SK-N-SH (cell line): ENCODE data around the gene SCARB1. TPM values are rescaled to one million over a fixed set of nuclear protein-coding genes. Genes with fewer than 3 reads are reported as not detected.

Source experiments
- CTCF ChIA-PET: fragments of 300-600, 350-600 bp; formaldehyde crosslinking; extraction: SDS; loops from one replicate; lab custom pipeline; 2021; lab: Yijun Ruan, JAX
- POLR2A ChIA-PET: fragments of 350-600 bp; sonication (Branson Sonifier 250); formaldehyde crosslinking; extraction: SDS; loops from one replicate; lab custom pipeline; 2020; ENCODE audit warnings: antibody characterized with exemption, inconsistent platforms; lab: Yijun Ruan, JAX
- DNase-seq: peaks from one replicate; pipeline ENCODE4 v3.0.0; 2012
- H2AFZ ChIP-seq: fragments of 200-600 bp; sonication (generic); 2 replicates; pipeline ENCODE4 v1.8.1; 2016; ENCODE audit warnings: antibody characterized with exemption, mild to moderate bottlenecking, low read depth
- H3F3A ChIP-seq: fragments of 200-600 bp; sonication (generic); replicated peaks from 2 replicates; pipeline ENCODE3; 2016; ENCODE audit warnings: antibody characterized with exemption, mild to moderate bottlenecking; ENCODE audit not compliant: insufficient read depth
- H3K27ac ChIP-seq, 2 experiments: fragments of 200-500 bp in 1 of 2; fragments of 200-600 bp in 1 of 2; sonication (Bioruptor generic) in 1 of 2; sonication (generic), shearing (Covaris generic) in 1 of 2; 2 replicates each; pipeline versions ENCODE4 v1.5.1 to v1.6.1; 2014 to 2016; ENCODE audit warnings: low read depth in 2 of 2, inconsistent platforms in 1 of 2, low read length in 1 of 2, mild to moderate bottlenecking in 1 of 2, mixed read lengths in 1 of 2
- H3K27me3 ChIP-seq: fragments of 200-600 bp; sonication (generic), shearing (Covaris generic); 2 replicates; pipeline ENCODE4 v1.6.1; 2016; ENCODE audit warnings: mixed run types; ENCODE audit not compliant: insufficient read depth
- H3K36me3 ChIP-seq, 2 experiments: fragments of 200-500 bp in 1 of 2; fragments of 200-600 bp in 1 of 2; sonication (Bioruptor generic) in 1 of 2; sonication (generic) in 1 of 2; replicated peaks in 1 of 2; 2 replicates each; pipeline versions ENCODE3 to v1.5.1; 2014 to 2016; ENCODE audit warnings: low read length in 1 of 2, mild to moderate bottlenecking in 1 of 2; ENCODE audit not compliant: insufficient read depth in 2 of 2, control insufficient read depth in 1 of 2
- H3K4me1 ChIP-seq, 2 experiments: fragments of 200-500 bp in 1 of 2; fragments of 200-600 bp in 1 of 2; sonication (Bioruptor generic) in 1 of 2; sonication (generic), shearing (Covaris generic) in 1 of 2; 2 replicates each; pipeline versions ENCODE4 v1.5.1 to v1.6.1; 2014 to 2016; ENCODE audit warnings: low read depth in 1 of 2, low read length in 1 of 2, mixed run types in 1 of 2; ENCODE audit not compliant: insufficient read depth in 2 of 2, control insufficient read depth in 1 of 2
- H3K4me2 ChIP-seq: fragments of 200-600 bp; sonication (generic), shearing (Covaris generic); 2 replicates; pipeline ENCODE4 v1.6.1; 2017; ENCODE audit warnings: mixed run types
- H3K4me3 ChIP-seq, 2 experiments: fragments of 200-500 bp in 1 of 2; fragments of 200-600 bp in 1 of 2; sonication (Bioruptor generic) in 1 of 2; sonication (generic), shearing (Covaris generic) in 1 of 2; 2 replicates each; pipeline versions ENCODE4 v1.5.1 to v1.8.1; 2014 to 2016; ENCODE audit warnings: low read depth in 2 of 2, inconsistent platforms in 1 of 2, low read length in 1 of 2, mild to moderate bottlenecking in 1 of 2, mixed read lengths in 1 of 2, moderate library complexity in 1 of 2
- H3K79me2 ChIP-seq: fragments of 200-600 bp; sonication (generic); 2 replicates; pipeline ENCODE4 v1.8.1; 2017; ENCODE audit warnings: mild to moderate bottlenecking; ENCODE audit not compliant: insufficient read depth
- H3K9ac ChIP-seq: fragments of 200-600 bp; sonication (generic); 2 replicates; pipeline ENCODE4 v1.6.1; 2017; ENCODE audit warnings: mixed run types
- H3K9me2 ChIP-seq: fragments of 200-600 bp; sonication (generic); 2 replicates; pipeline ENCODE4 v1.6.1; 2017; ENCODE audit warnings: mixed run types
- H3K9me3 ChIP-seq: fragments of 200-600 bp; sonication (generic); 2 replicates; pipeline ENCODE4 v1.6.1; 2017; ENCODE audit warnings: mixed run types, mild to moderate bottlenecking, moderate library complexity
- H4K20me1 ChIP-seq: fragments of 200-600 bp; sonication (generic); 2 replicates; pipeline ENCODE4 v1.6.1; 2017; ENCODE audit warnings: mild to moderate bottlenecking, mixed run types; ENCODE audit not compliant: insufficient read depth
- ELF1 ChIP-seq: IDR thresholded peaks from 2 replicates; pipeline ENCODE4 v1.4.0; 2012
- EZH2phosphoT487 ChIP-seq: fragments of 200-600 bp; sonication (generic); IDR thresholded peaks from 2 replicates; pipeline ENCODE4 v1.6.1; 2017; ENCODE audit warnings: low read depth, mixed run types, mild to moderate bottlenecking, antibody characterized with exemption, moderate library complexity, borderline replicate concordance
- GABPA ChIP-seq: IDR thresholded peaks from 2 replicates; pipeline ENCODE4 v1.4.0; 2012; ENCODE audit warnings: low read depth, mild to moderate bottlenecking
- GATA2 ChIP-seq: sonication (generic); formaldehyde crosslinking; IDR thresholded peaks from 2 replicates; pipeline ENCODE4 v1.5.0; 2020; ENCODE audit warnings: mild to moderate bottlenecking, missing genetic modification reagents
- JUND ChIP-seq: IDR thresholded peaks from 2 replicates; pipeline ENCODE4 v1.4.0; 2012
- MEF2A ChIP-seq: IDR thresholded peaks from 2 replicates; pipeline ENCODE4 v1.4.0; 2012; ENCODE audit warnings: low read depth, borderline replicate concordance
- NFIC ChIP-seq: IDR thresholded peaks from 2 replicates; pipeline ENCODE4 v1.4.0; 2012; ENCODE audit warnings: borderline replicate concordance
- NRF1 ChIP-seq: IDR thresholded peaks from 2 replicates; pipeline ENCODE4 v1.6.1; 2012; ENCODE audit warnings: low read depth, mild to moderate bottlenecking, low read length
- RAD21 ChIP-seq: IDR thresholded peaks from 2 replicates; pipeline ENCODE4 v1.6.1; 2012; ENCODE audit warnings: mild to moderate bottlenecking, low read length
- RCOR1 ChIP-seq: fragments of 150-350 bp; IDR thresholded peaks from 2 replicates; pipeline ENCODE4 v1.6.1; 2017; ENCODE audit warnings: antibody characterized with exemption, low read length
- RFX5 ChIP-seq: IDR thresholded peaks from 2 replicates; pipeline ENCODE4 v1.6.1; 2012; ENCODE audit warnings: mild to moderate bottlenecking, improper control_type of control experiment, low read length
- RXRA ChIP-seq: IDR thresholded peaks from 2 replicates; pipeline ENCODE4 v1.4.0; 2012; ENCODE audit warnings: low read depth, mild to moderate bottlenecking, borderline replicate concordance
- SIN3A ChIP-seq: IDR thresholded peaks from 2 replicates; pipeline ENCODE4 v1.6.1; 2012; ENCODE audit warnings: low read depth, mild to moderate bottlenecking, low read length, moderate library complexity, borderline replicate concordance
- SMC3 ChIP-seq: IDR thresholded peaks from 2 replicates; pipeline ENCODE4 v1.6.1; 2012; ENCODE audit warnings: low read depth, low read length, improper control_type of control experiment
- TCF12 ChIP-seq: IDR thresholded peaks from 2 replicates; pipeline ENCODE4 v1.4.0; 2012
- YY1 ChIP-seq: IDR thresholded peaks from 2 replicates; pipeline ENCODE4 v1.4.0; 2012; ENCODE audit warnings: low read depth, mild to moderate bottlenecking
- WGBS: methylation state at CpG from one replicate; pipeline ENCODE4 v1.1.6; 2017; ENCODE audit warnings: low lambda C conversion rate; 5-methylcytosine and 5-hydroxymethylcytosine counted together
- polyA plus RNA-seq, 3 experiments: library from polyadenylated mRNA; depleted of rRNA; stranded (reverse); fragments of >200 nt; gene quantifications; 2 replicates each; pipeline ENCODE4 v1.2.3, GENCODE V29; 2012
- TF ChIP-seq, protein P1 (sequence below): IDR thresholded peaks from 2 replicates; pipeline ENCODE4 v1.4.0; 2012; ENCODE audit warnings: low read depth, borderline replicate concordance
- TF ChIP-seq, protein P2 (sequence below): IDR thresholded peaks from 2 replicates; pipeline ENCODE4 v1.4.0; 2012; ENCODE audit warnings: low read depth, borderline replicate concordance
- TF ChIP-seq, protein P3 (sequence below): fragments of 200-600 bp; sonication (generic); IDR thresholded peaks from 2 replicates; pipeline ENCODE4 v1.6.1; 2017; ENCODE audit warnings: antibody characterized with exemption, mild to moderate bottlenecking, moderate library complexity
- TF ChIP-seq, protein P4 (sequence below): fragments of 150-350 bp; IDR thresholded peaks from 2 replicates; pipeline ENCODE4 v1.6.1; 2017; ENCODE audit warnings: antibody characterized with exemption, low read length, low read depth, borderline replicate concordance
- TF ChIP-seq, protein P5 (sequence below): IDR thresholded peaks from 2 replicates; pipeline ENCODE4; 2012
- TF ChIP-seq, protein P6 (sequence below): IDR thresholded peaks from 2 replicates; pipeline ENCODE4 v1.4.0; 2012; ENCODE audit warnings: low read depth
- TF ChIP-seq, protein P7 (sequence below): IDR thresholded peaks from 2 replicates; pipeline ENCODE4 v1.6.1; 2012; ENCODE audit warnings: mild to moderate bottlenecking, low read depth, low read length, moderate library complexity

The SCARB1 gene
- polyA plus RNA-seq, 1 of the 3 experiments (the other 2 are of a cell fraction): 33.0 TPM

DNA sequence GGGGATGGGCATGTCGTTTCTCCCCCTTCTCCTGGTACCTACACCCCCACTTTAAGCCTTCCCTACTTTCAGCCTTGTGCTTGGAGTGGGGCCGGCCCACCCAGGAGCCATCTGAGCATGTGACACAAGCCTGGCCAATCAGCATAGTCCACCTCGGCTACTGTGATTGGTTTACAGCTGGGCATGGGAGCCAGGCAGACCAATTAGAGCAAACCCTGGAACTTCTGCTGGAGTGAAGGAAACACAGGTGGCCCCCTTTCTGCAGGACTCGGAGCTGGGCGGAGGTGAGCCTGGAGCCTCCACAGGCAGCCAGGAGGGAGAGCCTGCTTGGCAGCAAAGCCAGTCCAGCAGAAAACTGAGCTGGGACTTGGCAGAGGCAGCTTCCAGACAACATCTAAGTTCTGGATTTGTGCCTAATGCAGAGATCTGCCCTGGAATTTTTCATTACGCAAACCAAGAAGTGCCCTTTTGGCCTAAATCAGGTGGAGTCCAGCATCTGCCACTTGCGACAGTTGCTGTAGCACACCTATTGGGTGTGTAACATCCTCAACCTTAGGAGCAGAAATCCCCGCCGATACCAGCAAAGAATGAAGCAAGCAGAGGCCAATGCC is 59.5 kb downstream of the SCARB1 start:
- POLR2A ChIA-PET: interaction anchor here (1.0 to 1.4 kb wide), 3 partner anchors 30 to 37 kb away, joined by 3 to 4 read pairs (median 4); no protein-coding TSS in a partner anchor
- Histone ChIP-seq H3K4me3 (no peak overlapping the region), H3K9me3 (no peaks in the 10 kb centered on the region), H3K9ac (no peak overlapping the region), H3K4me2 (no peak overlapping the region), H3F3A (no peaks in the 10 kb centered on the region), H3K36me3 (no peaks in the 10 kb centered on the region), H4K20me1 (no peaks in the 10 kb centered on the region), H3K27me3 (no peaks in the 10 kb centered on the region), H3K9me2 (no peaks in the 10 kb centered on the region), H3K27ac (peak overlapping the region in 1 of 2 experiments; percentile 70; a peak in 2 of 4 replicates), H2AFZ (no peak overlapping the region), H3K79me2 (no peaks in the 10 kb centered on the region), H3K4me1 (peaks cover 0 to 41% of the 10 kb centered on the region in 2 experiments; a peak in 1 of 4 replicates)
- CTCF ChIA-PET: interaction anchor here (0.7 to 1.8 kb wide), 4 partner anchors 8 to 102 kb away, joined by 3 to 12 read pairs (median 3); no protein-coding TSS in a partner anchor
- WGBS: 88% methylated on average over 5 of the region's 9 CpGs
- DNase-seq: peak; percentile 78
- TF ChIP-seq EZH2phosphoT487: no peak
- TF ChIP-seq YY1: no peak
- TF ChIP-seq, protein P1, sequence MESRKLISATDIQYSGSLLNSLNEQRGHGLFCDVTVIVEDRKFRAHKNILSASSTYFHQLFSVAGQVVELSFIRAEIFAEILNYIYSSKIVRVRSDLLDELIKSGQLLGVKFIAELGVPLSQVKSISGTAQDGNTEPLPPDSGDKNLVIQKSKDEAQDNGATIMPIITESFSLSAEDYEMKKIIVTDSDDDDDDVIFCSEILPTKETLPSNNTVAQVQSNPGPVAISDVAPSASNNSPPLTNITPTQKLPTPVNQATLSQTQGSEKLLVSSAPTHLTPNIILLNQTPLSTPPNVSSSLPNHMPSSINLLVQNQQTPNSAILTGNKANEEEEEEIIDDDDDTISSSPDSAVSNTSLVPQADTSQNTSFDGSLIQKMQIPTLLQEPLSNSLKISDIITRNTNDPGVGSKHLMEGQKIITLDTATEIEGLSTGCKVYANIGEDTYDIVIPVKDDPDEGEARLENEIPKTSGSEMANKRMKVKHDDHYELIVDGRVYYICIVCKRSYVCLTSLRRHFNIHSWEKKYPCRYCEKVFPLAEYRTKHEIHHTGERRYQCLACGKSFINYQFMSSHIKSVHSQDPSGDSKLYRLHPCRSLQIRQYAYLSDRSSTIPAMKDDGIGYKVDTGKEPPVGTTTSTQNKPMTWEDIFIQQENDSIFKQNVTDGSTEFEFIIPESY: no peak
- no peak for TF ChIP-seq RXRA
- TF ChIP-seq, protein P2, sequence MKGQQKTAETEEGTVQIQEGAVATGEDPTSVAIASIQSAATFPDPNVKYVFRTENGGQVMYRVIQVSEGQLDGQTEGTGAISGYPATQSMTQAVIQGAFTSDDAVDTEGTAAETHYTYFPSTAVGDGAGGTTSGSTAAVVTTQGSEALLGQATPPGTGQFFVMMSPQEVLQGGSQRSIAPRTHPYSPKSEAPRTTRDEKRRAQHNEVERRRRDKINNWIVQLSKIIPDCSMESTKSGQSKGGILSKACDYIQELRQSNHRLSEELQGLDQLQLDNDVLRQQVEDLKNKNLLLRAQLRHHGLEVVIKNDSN: peak; percentile 67; the same call in 1 of the 2 replicates
- no peak for TF ChIP-seq TCF12
- no peak for TF ChIP-seq ELF1
- no peak for TF ChIP-seq GATA2 (CRISPR knock-in tag)
- TF ChIP-seq RFX5: 0 out of 2 replicates have a peak, but pooled peaks have one; percentile 17
- TF ChIP-seq RAD21: peak; percentile 10; the same call in 1 of the 2 replicates
- TF ChIP-seq, protein P3, sequence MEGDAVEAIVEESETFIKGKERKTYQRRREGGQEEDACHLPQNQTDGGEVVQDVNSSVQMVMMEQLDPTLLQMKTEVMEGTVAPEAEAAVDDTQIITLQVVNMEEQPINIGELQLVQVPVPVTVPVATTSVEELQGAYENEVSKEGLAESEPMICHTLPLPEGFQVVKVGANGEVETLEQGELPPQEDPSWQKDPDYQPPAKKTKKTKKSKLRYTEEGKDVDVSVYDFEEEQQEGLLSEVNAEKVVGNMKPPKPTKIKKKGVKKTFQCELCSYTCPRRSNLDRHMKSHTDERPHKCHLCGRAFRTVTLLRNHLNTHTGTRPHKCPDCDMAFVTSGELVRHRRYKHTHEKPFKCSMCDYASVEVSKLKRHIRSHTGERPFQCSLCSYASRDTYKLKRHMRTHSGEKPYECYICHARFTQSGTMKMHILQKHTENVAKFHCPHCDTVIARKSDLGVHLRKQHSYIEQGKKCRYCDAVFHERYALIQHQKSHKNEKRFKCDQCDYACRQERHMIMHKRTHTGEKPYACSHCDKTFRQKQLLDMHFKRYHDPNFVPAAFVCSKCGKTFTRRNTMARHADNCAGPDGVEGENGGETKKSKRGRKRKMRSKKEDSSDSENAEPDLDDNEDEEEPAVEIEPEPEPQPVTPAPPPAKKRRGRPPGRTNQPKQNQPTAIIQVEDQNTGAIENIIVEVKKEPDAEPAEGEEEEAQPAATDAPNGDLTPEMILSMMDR: no peak
- no peak for TF ChIP-seq SIN3A
- TF ChIP-seq, protein P4, sequence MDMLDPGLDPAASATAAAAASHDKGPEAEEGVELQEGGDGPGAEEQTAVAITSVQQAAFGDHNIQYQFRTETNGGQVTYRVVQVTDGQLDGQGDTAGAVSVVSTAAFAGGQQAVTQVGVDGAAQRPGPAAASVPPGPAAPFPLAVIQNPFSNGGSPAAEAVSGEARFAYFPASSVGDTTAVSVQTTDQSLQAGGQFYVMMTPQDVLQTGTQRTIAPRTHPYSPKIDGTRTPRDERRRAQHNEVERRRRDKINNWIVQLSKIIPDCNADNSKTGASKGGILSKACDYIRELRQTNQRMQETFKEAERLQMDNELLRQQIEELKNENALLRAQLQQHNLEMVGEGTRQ: no peak; the same call in 1 of the 2 replicates
- no peak for TF ChIP-seq JUND
- TF ChIP-seq NRF1: no peak
- no peak for TF ChIP-seq NFIC
- TF ChIP-seq RCOR1: no peak
- TF ChIP-seq GABPA: no peak
- TF ChIP-seq, protein P5, sequence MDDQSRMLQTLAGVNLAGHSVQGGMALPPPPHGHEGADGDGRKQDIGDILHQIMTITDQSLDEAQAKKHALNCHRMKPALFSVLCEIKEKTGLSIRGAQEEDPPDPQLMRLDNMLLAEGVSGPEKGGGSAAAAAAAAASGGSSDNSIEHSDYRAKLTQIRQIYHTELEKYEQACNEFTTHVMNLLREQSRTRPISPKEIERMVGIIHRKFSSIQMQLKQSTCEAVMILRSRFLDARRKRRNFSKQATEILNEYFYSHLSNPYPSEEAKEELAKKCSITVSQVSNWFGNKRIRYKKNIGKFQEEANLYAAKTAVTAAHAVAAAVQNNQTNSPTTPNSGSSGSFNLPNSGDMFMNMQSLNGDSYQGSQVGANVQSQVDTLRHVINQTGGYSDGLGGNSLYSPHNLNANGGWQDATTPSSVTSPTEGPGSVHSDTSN: no peak
- TF ChIP-seq, protein P6, sequence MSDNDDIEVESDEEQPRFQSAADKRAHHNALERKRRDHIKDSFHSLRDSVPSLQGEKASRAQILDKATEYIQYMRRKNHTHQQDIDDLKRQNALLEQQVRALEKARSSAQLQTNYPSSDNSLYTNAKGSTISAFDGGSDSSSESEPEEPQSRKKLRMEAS: no peak
- TF ChIP-seq SMC3: no peak
- TF ChIP-seq, protein P7, sequence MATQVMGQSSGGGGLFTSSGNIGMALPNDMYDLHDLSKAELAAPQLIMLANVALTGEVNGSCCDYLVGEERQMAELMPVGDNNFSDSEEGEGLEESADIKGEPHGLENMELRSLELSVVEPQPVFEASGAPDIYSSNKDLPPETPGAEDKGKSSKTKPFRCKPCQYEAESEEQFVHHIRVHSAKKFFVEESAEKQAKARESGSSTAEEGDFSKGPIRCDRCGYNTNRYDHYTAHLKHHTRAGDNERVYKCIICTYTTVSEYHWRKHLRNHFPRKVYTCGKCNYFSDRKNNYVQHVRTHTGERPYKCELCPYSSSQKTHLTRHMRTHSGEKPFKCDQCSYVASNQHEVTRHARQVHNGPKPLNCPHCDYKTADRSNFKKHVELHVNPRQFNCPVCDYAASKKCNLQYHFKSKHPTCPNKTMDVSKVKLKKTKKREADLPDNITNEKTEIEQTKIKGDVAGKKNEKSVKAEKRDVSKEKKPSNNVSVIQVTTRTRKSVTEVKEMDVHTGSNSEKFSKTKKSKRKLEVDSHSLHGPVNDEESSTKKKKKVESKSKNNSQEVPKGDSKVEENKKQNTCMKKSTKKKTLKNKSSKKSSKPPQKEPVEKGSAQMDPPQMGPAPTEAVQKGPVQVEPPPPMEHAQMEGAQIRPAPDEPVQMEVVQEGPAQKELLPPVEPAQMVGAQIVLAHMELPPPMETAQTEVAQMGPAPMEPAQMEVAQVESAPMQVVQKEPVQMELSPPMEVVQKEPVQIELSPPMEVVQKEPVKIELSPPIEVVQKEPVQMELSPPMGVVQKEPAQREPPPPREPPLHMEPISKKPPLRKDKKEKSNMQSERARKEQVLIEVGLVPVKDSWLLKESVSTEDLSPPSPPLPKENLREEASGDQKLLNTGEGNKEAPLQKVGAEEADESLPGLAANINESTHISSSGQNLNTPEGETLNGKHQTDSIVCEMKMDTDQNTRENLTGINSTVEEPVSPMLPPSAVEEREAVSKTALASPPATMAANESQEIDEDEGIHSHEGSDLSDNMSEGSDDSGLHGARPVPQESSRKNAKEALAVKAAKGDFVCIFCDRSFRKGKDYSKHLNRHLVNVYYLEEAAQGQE: no peak
- TF ChIP-seq MEF2A: no peak
